Activated CD4-positive, CD25-positive, alpha-beta regulatory T cell (primary cell): ENCODE data around the gene INTS3.
"Not testable (repeated sequence)": the region's sequence is repeated elsewhere in the genome, so short reads cannot be mapped to it uniquely, and the experiment has no call there.

Experiments used
- DNase-seq, 4 experiments: peaks; one replicate each; lab custom pipeline; 2025; lab: John Stamatoyannopoulos, UW

INTS3 gene

GRCh38 chr1:153760440-153760839 is 32.6 kb downstream of the INTS3 start:
- DNase-seq, result no peak

GRCh38 chr1:153763365-153764225 is 35.7 kb downstream of the INTS3 start:
- DNase-seq, result no peak

- DNase-seq, result no peak
Measured at GRCh38 chr1:153764310-153764709, 36.5 kb downstream of the INTS3 start.

- not testable (repeated sequence) for DNase-seq
Measured at GRCh38 chr1:153766663-153767062, 38.8 kb downstream of the INTS3 start.

GRCh38 chr1:153767519-153767918 is 39.7 kb downstream of the INTS3 start:
- no peak for DNase-seq

- DNase-seq, result no peak
Measured at GRCh38 chr1:153768316-153769181, 40.7 kb downstream of the INTS3 start.

GRCh38 chr1:153769221-153769620 is 41.4 kb downstream of the INTS3 start:
- DNase-seq, result no peak

- DNase-seq, result no peak
Measured at GRCh38 chr1:153770797-153771196, 42.9 kb downstream of the INTS3 start.

GRCh38 chr1:153771261-153771660 is 43.4 kb downstream of the INTS3 start:
- no peak for DNase-seq

GRCh38 chr1:153771841-153772593 is 44.2 kb downstream of the INTS3 start:
- no peak for DNase-seq

GRCh38 chr1:153773096-153773921 is 45.5 kb downstream of the INTS3 start:
- no peak for DNase-seq

- DNase-seq, result no peak
Measured at GRCh38 chr1:153774026-153774595, 46.3 kb downstream of the INTS3 start.

GRCh38 chr1:153774780-153775457 is 47.1 kb downstream of the INTS3 start, which contains the start of gene SLC27A3:
Gene SLC27A3, plus strand, starts transcription at chr1:153775407. Its CDS starts 91 bp downstream, at chr1:153775498.
- no peak for DNase-seq

- peak in 2 of 4 experiments; percentile 40 to 44 for DNase-seq
Measured at GRCh38 chr1:153775458-153776327, 47.8 kb downstream of the INTS3 start.

GRCh38 chr1:153776352-153776751 is 48.5 kb downstream of the INTS3 start:
- DNase-seq, result no peak

- no peak for DNase-seq
Measured at GRCh38 chr1:153776845-153777370, 49.1 kb downstream of the INTS3 start.

- DNase-seq, result no peak
Measured at GRCh38 chr1:153777648-153778047, 49.8 kb downstream of the INTS3 start.

GRCh38 chr1:153778051-153778823 is 50.4 kb downstream of the INTS3 start:
- no peak for DNase-seq
